Gastrocnemius medialis (tissue), 4 donors: Measurements from ENCODE around the gene MED12L.

Experiments
- CTCF ChIP-seq, 5 experiments: fragments of 450-650 bp in 3 of 5; fragments of 200-600 bp in 2 of 5; sonication (generic) in 2 of 5; IDR thresholded peaks in 4 of 5; conservative IDR thresholded peaks in 1 of 5; 1 replicate in 4 of 5; 2 replicates in 1 of 5; pipeline ENCODE4 v1.5.1; 2016 to 2019; ENCODE audit warnings: antibody characterized with exemption in 5 of 5, mild to moderate bottlenecking in 3 of 5, moderate library complexity in 3 of 5
- POLR2A ChIP-seq, 2 donors: fragments of 450-650 bp; IDR thresholded peaks; one replicate each; pipeline ENCODE4 v1.6.1; 2017; ENCODE audit warnings: antibody characterized with exemption in 2 of 2, mild to moderate bottlenecking in 2 of 2, moderate library complexity in 2 of 2

GRCh38 chr3:151117047-151117446, 31.6 kb downstream of the MED12L start:
- TF ChIP-seq POLR2A (IDR thresholded peaks at IDR 0.05) (no peak), CTCF (IDR thresholded peaks at IDR 0.05 in 4 of 5, conservative IDR thresholded peaks at IDR 0.05 in 1 of 5) (no peak)
